ENCODE measurements around the gene PPDPF. TPM values are rescaled to one million over a fixed set of nuclear protein-coding genes. Genes with fewer than 3 reads are reported as not detected.

The PPDPF gene
- total and polyA plus RNA-seq, 2 donors (not counting 1 experiment from before 2014, with no cell fraction given) = 93.5 to 162 TPM

DNA sequence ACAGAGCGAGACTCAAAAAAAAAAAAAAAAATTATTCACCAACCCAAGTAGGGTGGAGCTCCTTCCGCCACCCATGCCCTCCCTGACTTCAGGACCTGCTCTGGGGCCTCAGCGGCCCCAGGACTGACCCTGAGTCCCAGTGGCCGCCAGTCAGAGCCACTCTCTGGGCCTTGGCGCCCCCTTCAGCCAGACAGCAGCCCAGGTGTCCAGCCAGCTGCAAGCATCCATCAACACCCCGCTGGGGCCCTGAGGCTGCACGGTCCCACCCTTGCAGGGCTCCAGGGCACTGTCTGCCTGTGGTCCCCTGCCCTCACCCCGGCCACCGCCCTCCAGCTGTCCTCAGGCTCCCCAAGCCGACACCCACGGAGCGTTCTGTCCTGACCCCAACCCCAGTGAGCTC, 36.7 kb upstream of the PPDPF start:
- DNase-seq = no peak
- TF ChIP-seq EZH2 (IDR thresholded peaks at IDR 0.05; ENCODE audit: borderline replicate concordance, insufficient read depth, low read depth, low read length, poor library complexity, severe bottlenecking) = no peak
- TF ChIP-seq, protein P1, sequence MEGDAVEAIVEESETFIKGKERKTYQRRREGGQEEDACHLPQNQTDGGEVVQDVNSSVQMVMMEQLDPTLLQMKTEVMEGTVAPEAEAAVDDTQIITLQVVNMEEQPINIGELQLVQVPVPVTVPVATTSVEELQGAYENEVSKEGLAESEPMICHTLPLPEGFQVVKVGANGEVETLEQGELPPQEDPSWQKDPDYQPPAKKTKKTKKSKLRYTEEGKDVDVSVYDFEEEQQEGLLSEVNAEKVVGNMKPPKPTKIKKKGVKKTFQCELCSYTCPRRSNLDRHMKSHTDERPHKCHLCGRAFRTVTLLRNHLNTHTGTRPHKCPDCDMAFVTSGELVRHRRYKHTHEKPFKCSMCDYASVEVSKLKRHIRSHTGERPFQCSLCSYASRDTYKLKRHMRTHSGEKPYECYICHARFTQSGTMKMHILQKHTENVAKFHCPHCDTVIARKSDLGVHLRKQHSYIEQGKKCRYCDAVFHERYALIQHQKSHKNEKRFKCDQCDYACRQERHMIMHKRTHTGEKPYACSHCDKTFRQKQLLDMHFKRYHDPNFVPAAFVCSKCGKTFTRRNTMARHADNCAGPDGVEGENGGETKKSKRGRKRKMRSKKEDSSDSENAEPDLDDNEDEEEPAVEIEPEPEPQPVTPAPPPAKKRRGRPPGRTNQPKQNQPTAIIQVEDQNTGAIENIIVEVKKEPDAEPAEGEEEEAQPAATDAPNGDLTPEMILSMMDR (IDR thresholded peaks at IDR 0.05) = no peak
- Histone ChIP-seq H3K4me2 (replicated peaks; ENCODE audit: low read depth, low read length, poor library complexity, severe bottlenecking) (no peak overlapping the region), H3K4me3 (ENCODE audit: control extremely low read depth in 1 of 5, extremely low read depth in 1 of 5, insufficient read depth in 1 of 5, low read depth in 2 of 5, low read length in 4 of 5) (no peak overlapping the region), H3K36me3 (replicated peaks in 1 of 2; ENCODE audit: control extremely low read depth in 1 of 2, control insufficient read depth in 1 of 2, extremely low read depth in 1 of 2, insufficient read depth in 2 of 2, low read length in 1 of 2) (no peaks in the 10 kb centered on the region), H3K79me2 (ENCODE audit: control insufficient read depth, insufficient read depth, low read length) (no peaks in the 10 kb centered on the region), H3K4me1 (ENCODE audit: control insufficient read depth in 2 of 2, insufficient read depth in 2 of 2, low read length in 2 of 2) (peaks cover 0 to 4% of the 10 kb centered on the region in 2 donors), H2AFZ (ENCODE audit: insufficient read depth, low read depth, low read length, poor library complexity, severe bottlenecking) (no peak overlapping the region), H3K27me3 (replicated peaks in 1 of 4; ENCODE audit: control extremely low read depth in 1 of 4, control insufficient read depth in 3 of 4, insufficient read depth in 4 of 4, low read length in 3 of 4) (peaks cover 0 to 55% (median 7%) of the 10 kb centered on the region in 4 experiments), H3K9me3 (ENCODE audit: control extremely low read depth in 1 of 3, control insufficient read depth in 2 of 3, insufficient read depth in 1 of 3, low read length in 2 of 3) (peaks cover 0 to 20% (median 0%) of the 10 kb centered on the region in 3 donors), H3K27ac (ENCODE audit: low read length in 2 of 2) (no peak overlapping the region), H4K20me1 (ENCODE audit: control insufficient read depth, insufficient read depth, low read length, poor library complexity, severe bottlenecking) (no peaks in the 10 kb centered on the region), H3K9ac (ENCODE audit: low read length) (no peak overlapping the region)
- H3K4me3 Mint-ChIP-seq = no peak overlapping the region
- POLR2A ChIA-PET = no interaction called here
- H3K27ac Mint-ChIP-seq = no peak overlapping the region
- no peak for ATAC-seq (ENCODE audit: low read depth)
- intact Hi-C loops (cut with micrococcal nuclease) = no loop called here
- H3K4me1 Mint-ChIP-seq = peaks cover 1% of the 10 kb centered on the region
- CTCF ChIA-PET = interaction anchor here (0.8 kb wide), 1 partner anchor 13 kb away, joined by 4 read pairs; no protein-coding TSS in a partner anchor
- 79% methylated on average over 10 of the region's 12 CpGs for WGBS (ENCODE audit: insufficient coverage)
- H3K9me3 Mint-ChIP-seq (ENCODE audit: insufficient read depth) = no peaks in the 10 kb centered on the region
- H3K27me3 Mint-ChIP-seq = peaks cover 22% of the 10 kb centered on the region

DNA sequence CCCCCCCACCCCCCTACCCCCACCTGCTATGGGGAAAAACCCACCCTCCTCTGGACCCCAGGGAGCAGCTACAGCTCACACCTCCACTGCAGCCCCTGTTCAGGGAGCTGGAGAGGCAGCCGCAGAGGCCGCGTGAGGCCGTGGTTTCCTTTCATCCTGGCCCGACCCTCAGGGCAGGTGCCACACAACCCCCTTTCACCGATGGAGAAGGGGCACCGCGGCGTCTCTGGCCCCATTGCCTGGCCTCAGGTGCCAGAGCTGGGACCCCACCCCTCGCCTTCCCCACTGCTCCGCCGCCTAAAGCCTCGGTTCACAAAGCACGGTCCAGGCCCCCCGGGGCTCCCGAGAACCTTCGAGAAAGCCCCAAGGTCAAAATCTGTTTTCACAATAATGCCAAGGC, 36.3 kb upstream of the PPDPF start:
- ChIA-PET POLR2A (no interaction called here), CTCF (no interaction called here)
- Histone ChIP-seq H3K4me2 (replicated peaks; ENCODE audit: low read depth, low read length, poor library complexity, severe bottlenecking) (no peak overlapping the region), H4K20me1 (ENCODE audit: control insufficient read depth, insufficient read depth, low read length, poor library complexity, severe bottlenecking) (no peaks in the 10 kb centered on the region), H3K79me2 (ENCODE audit: control insufficient read depth, insufficient read depth, low read length) (no peaks in the 10 kb centered on the region), H3K27ac (ENCODE audit: low read length in 2 of 2) (no peak overlapping the region), H3K27me3 (replicated peaks in 1 of 4; ENCODE audit: control extremely low read depth in 1 of 4, control insufficient read depth in 3 of 4, insufficient read depth in 4 of 4, low read length in 3 of 4) (peaks cover 0 to 55% (median 7%) of the 10 kb centered on the region in 4 experiments), H2AFZ (ENCODE audit: insufficient read depth, low read depth, low read length, poor library complexity, severe bottlenecking) (no peak overlapping the region), H3K4me1 (ENCODE audit: control insufficient read depth in 2 of 2, insufficient read depth in 2 of 2, low read length in 2 of 2) (peaks cover 0 to 5% of the 10 kb centered on the region in 2 donors), H3K9ac (ENCODE audit: low read length) (no peak overlapping the region), H3K4me3 (ENCODE audit: control extremely low read depth in 1 of 5, extremely low read depth in 1 of 5, insufficient read depth in 1 of 5, low read depth in 2 of 5, low read length in 4 of 5) (no peak overlapping the region), H3K9me3 (ENCODE audit: control extremely low read depth in 1 of 3, control insufficient read depth in 2 of 3, insufficient read depth in 1 of 3, low read length in 2 of 3) (peaks cover 0 to 21% (median 0%) of the 10 kb centered on the region in 3 donors), H3K36me3 (replicated peaks in 1 of 2; ENCODE audit: control extremely low read depth in 1 of 2, control insufficient read depth in 1 of 2, extremely low read depth in 1 of 2, insufficient read depth in 2 of 2, low read length in 1 of 2) (no peaks in the 10 kb centered on the region)
- DNase-seq = no peak
- Mint-ChIP-seq H3K9me3 (ENCODE audit: insufficient read depth) (no peaks in the 10 kb centered on the region), H3K27ac (no peak overlapping the region), H3K4me3 (no peak overlapping the region), H3K27me3 (peaks cover 22% of the 10 kb centered on the region), H3K4me1 (peaks cover 1% of the 10 kb centered on the region)
- 50% methylated on average over 17 of the region's 17 CpGs for WGBS (ENCODE audit: insufficient coverage)
- ATAC-seq (ENCODE audit: low read depth) = no peak
- TF ChIP-seq, protein P1 (IDR thresholded peaks at IDR 0.05) = no peak
- TF ChIP-seq EZH2 (IDR thresholded peaks at IDR 0.05; ENCODE audit: borderline replicate concordance, insufficient read depth, low read depth, low read length, poor library complexity, severe bottlenecking) = no peak
- intact Hi-C loops (cut with micrococcal nuclease) = no loop called here

Measured in B cell (primary cell).